Measurements from ENCODE around the gene MADCAM1.

Gene MADCAM1

DNA sequence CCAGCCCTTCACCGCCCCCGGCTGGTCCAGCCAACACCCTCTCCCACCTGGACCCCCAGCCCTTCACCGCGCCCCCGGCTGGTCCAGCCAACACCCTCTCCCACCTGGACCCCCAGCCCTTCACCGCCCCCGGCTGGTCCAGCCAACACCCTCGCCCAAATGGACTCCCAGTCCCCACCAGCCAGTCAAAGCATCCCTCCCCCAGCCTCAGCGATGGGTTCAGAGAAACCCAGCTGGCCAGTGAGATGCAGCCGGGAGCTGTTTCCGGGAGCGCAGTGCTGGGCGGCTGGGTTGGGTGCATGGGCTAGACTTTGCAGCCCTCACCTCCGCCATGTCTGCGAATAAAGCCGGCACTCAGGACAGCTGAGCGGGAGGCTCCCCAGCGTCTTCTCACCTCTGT, 28.7 kb downstream of the MADCAM1 start:
- H2AFZ ChIP-seq (ENCODE audit: low read depth, low read length): no peak overlapping the region
- no peaks in the 10 kb centered on the region for H3K79me1 ChIP-seq (replicated peaks; ENCODE audit: low read length, poor library complexity, severe bottlenecking)
- H3K36me3 ChIP-seq (ENCODE audit: control insufficient read depth in 1 of 2, insufficient read depth in 2 of 2, low read depth in 1 of 2, low read length in 2 of 2): peaks cover 7 to 17% of the 10 kb centered on the region in 2 experiments
- H3K9me3 ChIP-seq (ENCODE audit: control insufficient read depth, low read length): no peaks in the 10 kb centered on the region
- H2BK12ac ChIP-seq (ENCODE audit: low read length in 2 of 2): peak overlapping the region in 1 of 2 experiments; percentile 73
- H4K91ac ChIP-seq (ENCODE audit: low read length): no peak overlapping the region
- H2BK5ac ChIP-seq (ENCODE audit: low read depth, low read length, poor library complexity, severe bottlenecking): no peak overlapping the region
- peak overlapping the region in 1 of 2 experiments; percentile 9 for H3K23ac ChIP-seq (ENCODE audit: low read length in 2 of 2)
- peaks cover 0 to 13% of the 10 kb centered on the region in 2 experiments for H3K27me3 ChIP-seq (ENCODE audit: control insufficient read depth in 1 of 2, insufficient read depth in 1 of 2, low read length in 2 of 2)
- no peak overlapping the region for H2BK120ac ChIP-seq (ENCODE audit: low read depth, low read length)
- H3K4ac ChIP-seq (ENCODE audit: low read depth in 1 of 2, low read length in 2 of 2): peak overlapping the region in 1 of 2 experiments; percentile 37
- no peak for DNase-seq
- H3K4me2 ChIP-seq (ENCODE audit: low read length, poor library complexity, severe bottlenecking): no peak overlapping the region
- peak overlapping the region; percentile 8 for H4K8ac ChIP-seq (ENCODE audit: low read length)
- H3K14ac ChIP-seq (ENCODE audit: low read length in 2 of 2): peak overlapping the region in 1 of 2 experiments; percentile 51
- H3K4me3 ChIP-seq (ENCODE audit: insufficient read depth in 1 of 2, low read depth in 1 of 2, low read length in 2 of 2): no peak overlapping the region
- no peak overlapping the region for H2AK5ac ChIP-seq (ENCODE audit: low read length, severe bottlenecking)
- H2BK15ac ChIP-seq (ENCODE audit: low read depth, poor library complexity, severe bottlenecking): peak overlapping the region; percentile 56
- H3K9ac ChIP-seq (ENCODE audit: low read length): no peak overlapping the region
- H3K18ac ChIP-seq (ENCODE audit: low read depth in 1 of 2, low read length in 2 of 2): peak overlapping the region in 1 of 2 experiments; percentile 16
- H3K4me1 ChIP-seq (ENCODE audit: control insufficient read depth, insufficient read depth, low read depth, low read length): peaks cover 7% of the 10 kb centered on the region
- H3K27ac ChIP-seq (ENCODE audit: low read length, poor library complexity, severe bottlenecking): no peak overlapping the region
- 60% methylated on average over 14 of the region's 18 CpGs for WGBS

DNA sequence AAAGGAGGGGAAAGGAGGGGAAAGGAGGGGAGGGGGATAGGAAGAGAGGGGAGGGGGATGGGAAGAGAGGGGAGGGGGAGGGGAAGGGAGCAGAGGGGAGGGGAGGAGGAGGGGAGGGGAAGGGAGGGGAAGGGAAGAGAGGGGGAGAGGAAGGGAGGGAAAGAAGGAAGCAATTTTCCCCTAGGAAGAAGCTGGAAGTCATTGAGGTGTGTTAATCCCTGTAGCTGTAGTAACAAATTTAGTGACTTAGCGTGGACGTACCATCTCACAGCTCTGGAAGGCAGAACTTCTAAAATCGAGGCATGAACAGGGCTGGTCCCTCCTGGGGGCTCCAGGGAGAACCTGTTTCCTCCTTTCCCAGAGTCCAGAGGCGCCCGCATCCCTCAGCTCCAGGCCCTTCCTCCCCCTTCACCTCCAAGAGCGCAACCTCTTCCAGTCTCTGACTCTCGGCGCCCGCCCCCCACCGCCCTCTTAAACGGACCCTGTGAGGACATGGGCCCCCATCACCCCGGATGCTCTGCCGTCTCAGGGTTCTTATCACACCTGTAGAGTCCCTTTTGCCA, 29.7 kb downstream of the MADCAM1 start:
- no peaks in the 10 kb centered on the region for H3K9me3 ChIP-seq (ENCODE audit: control insufficient read depth, low read length)
- H3K79me1 ChIP-seq (replicated peaks; ENCODE audit: low read length, poor library complexity, severe bottlenecking): no peaks in the 10 kb centered on the region
- peaks cover 12% of the 10 kb centered on the region for H3K4me1 ChIP-seq (ENCODE audit: control insufficient read depth, insufficient read depth, low read depth, low read length)
- H3K18ac ChIP-seq (ENCODE audit: low read depth in 1 of 2, low read length in 2 of 2): peak overlapping the region in 1 of 2 experiments; percentile 3
- H2BK5ac ChIP-seq (ENCODE audit: low read depth, low read length, poor library complexity, severe bottlenecking): no peak overlapping the region
- H3K27ac ChIP-seq (ENCODE audit: low read length, poor library complexity, severe bottlenecking): no peak overlapping the region
- H2BK15ac ChIP-seq (ENCODE audit: low read depth, poor library complexity, severe bottlenecking): no peak overlapping the region
- no peak overlapping the region for H4K8ac ChIP-seq (ENCODE audit: low read length)
- H4K91ac ChIP-seq (ENCODE audit: low read length): no peak overlapping the region
- H2BK12ac ChIP-seq (ENCODE audit: low read length in 2 of 2): peak overlapping the region in 1 of 2 experiments; percentile 3
- H3K27me3 ChIP-seq (ENCODE audit: control insufficient read depth in 1 of 2, insufficient read depth in 1 of 2, low read length in 2 of 2): peaks cover 0 to 13% of the 10 kb centered on the region in 2 experiments
- no peak overlapping the region for H3K4me2 ChIP-seq (ENCODE audit: low read length, poor library complexity, severe bottlenecking)
- no peak overlapping the region for H3K4me3 ChIP-seq (ENCODE audit: insufficient read depth in 1 of 2, low read depth in 1 of 2, low read length in 2 of 2)
- H3K9ac ChIP-seq (ENCODE audit: low read length): no peak overlapping the region
- 65% methylated on average over 13 of the region's 13 CpGs for WGBS
- H3K14ac ChIP-seq (ENCODE audit: low read length in 2 of 2): no peak overlapping the region
- H3K36me3 ChIP-seq (ENCODE audit: control insufficient read depth in 1 of 2, insufficient read depth in 2 of 2, low read depth in 1 of 2, low read length in 2 of 2): peaks cover 3 to 10% of the 10 kb centered on the region in 2 experiments
- no peak overlapping the region for H2BK120ac ChIP-seq (ENCODE audit: low read depth, low read length)
- no peak overlapping the region for H3K4ac ChIP-seq (ENCODE audit: low read depth in 1 of 2, low read length in 2 of 2)
- H3K23ac ChIP-seq (ENCODE audit: low read length in 2 of 2): no peak overlapping the region
- H2AFZ ChIP-seq (ENCODE audit: low read depth, low read length): no peak overlapping the region
- DNase-seq: no peak
- H2AK5ac ChIP-seq (ENCODE audit: low read length, severe bottlenecking): no peak overlapping the region

DNA sequence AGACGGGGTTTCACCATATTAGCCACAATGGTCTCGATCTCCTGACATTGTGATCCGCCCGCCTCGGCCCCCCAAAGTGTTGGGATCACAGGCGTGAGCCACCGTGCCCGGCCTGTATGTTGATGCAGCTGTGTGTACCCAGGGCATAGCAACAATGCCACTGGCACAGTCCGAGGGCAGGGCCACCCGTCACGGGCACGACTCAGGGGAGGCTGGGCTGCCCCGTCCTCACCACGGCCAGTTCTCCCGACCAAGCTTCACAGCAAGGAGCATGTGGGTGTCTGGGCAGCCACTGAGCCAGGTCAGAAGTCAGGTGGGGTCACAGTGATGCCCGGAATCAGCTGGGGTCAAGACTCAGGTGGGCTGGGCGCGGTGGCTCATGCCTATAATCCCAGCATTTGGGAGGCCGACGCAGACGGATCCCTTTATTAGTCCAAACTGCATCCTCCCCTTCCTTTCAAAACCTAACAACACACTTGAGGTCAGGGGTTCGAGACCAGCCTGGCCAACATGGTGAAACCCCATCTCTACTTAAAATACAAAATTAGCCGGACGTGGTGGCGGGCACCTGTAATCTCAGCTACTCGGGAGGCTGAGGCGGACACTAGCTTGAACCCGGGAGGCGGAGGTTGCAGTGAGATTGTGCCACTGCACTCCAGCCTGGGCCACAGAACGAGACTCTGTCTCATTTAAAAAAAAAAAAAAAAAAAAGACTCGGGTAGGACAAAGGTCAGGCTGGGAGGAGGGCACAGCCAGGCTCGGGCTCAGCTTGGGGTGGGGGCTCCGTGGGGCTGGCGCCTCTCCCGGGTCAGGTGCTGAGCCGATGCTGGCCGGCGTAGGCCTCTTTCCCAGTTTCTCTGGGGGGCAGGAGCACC, 34.1 kb downstream of the MADCAM1 start:
- Histone ChIP-seq H3K27me3 (ENCODE audit: control insufficient read depth in 1 of 2, insufficient read depth in 1 of 2, low read length in 2 of 2) (peaks cover 0 to 9% of the 10 kb centered on the region in 2 experiments), H3K4me1 (ENCODE audit: control insufficient read depth, insufficient read depth, low read depth, low read length) (peaks cover 28% of the 10 kb centered on the region), H3K36me3 (ENCODE audit: control insufficient read depth in 1 of 2, insufficient read depth in 2 of 2, low read depth in 1 of 2, low read length in 2 of 2) (peaks cover 0 to 13% of the 10 kb centered on the region in 2 experiments), H3K27ac (ENCODE audit: low read length, poor library complexity, severe bottlenecking) (no peak overlapping the region), H3K18ac (ENCODE audit: low read depth in 1 of 2, low read length in 2 of 2) (peak overlapping the region in 1 of 2 experiments; percentile 57), H2AK5ac (ENCODE audit: low read length, severe bottlenecking) (no peak overlapping the region), H3K4me3 (ENCODE audit: insufficient read depth in 1 of 2, low read depth in 1 of 2, low read length in 2 of 2) (peak overlapping the region; percentile 85 to 88), H3K79me1 (replicated peaks; ENCODE audit: low read length, poor library complexity, severe bottlenecking) (no peaks in the 10 kb centered on the region), H3K23ac (ENCODE audit: low read length in 2 of 2) (peak overlapping the region in 1 of 2 experiments; percentile 89), H3K9me3 (ENCODE audit: control insufficient read depth, low read length) (no peaks in the 10 kb centered on the region), H3K4me2 (ENCODE audit: low read length, poor library complexity, severe bottlenecking) (peak overlapping the region; percentile 83), H3K9ac (ENCODE audit: low read length) (peak overlapping the region; percentile 83), H3K14ac (ENCODE audit: low read length in 2 of 2) (peak overlapping the region in 1 of 2 experiments; percentile 88), H2BK5ac (ENCODE audit: low read depth, low read length, poor library complexity, severe bottlenecking) (no peak overlapping the region), H2BK120ac (ENCODE audit: low read depth, low read length) (no peak overlapping the region), H4K8ac (ENCODE audit: low read length) (peak overlapping the region; percentile 95), H3K4ac (ENCODE audit: low read depth in 1 of 2, low read length in 2 of 2) (peak overlapping the region in 1 of 2 experiments; percentile 84), H2BK15ac (ENCODE audit: low read depth, poor library complexity, severe bottlenecking) (no peak overlapping the region), H4K91ac (ENCODE audit: low read length) (peak overlapping the region; percentile 55), H2AFZ (ENCODE audit: low read depth, low read length) (peak overlapping the region; percentile 56), H2BK12ac (ENCODE audit: low read length in 2 of 2) (peak overlapping the region; percentile 2 to 98)
- 73% methylated on average over 38 of the region's 38 CpGs for WGBS
- DNase-seq: no peak
